ENCODE data around the gene TNRC6B.

DNA sequence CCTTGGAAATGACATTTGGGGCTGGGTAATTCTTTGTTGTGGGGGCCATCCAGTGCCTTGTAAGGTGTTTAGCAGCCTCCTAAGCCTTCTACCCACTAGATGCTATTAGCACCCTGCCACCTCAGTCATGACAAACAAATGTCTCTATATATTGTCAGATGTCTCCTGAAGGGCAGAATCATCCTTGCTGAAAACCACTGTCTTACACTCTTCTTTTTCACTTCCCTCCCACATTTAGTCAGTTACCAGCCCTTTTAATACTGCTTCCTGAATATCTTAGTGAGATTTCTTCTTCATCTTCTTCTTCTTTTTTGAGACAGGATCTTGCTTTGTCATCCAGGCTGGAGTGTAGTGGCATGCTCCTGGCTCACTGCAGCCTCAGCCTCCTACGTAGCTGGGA is 33.1 kb downstream of the TNRC6B start:
- TF ChIP-seq BHLHE40 (IDR thresholded peaks at IDR 0.05; ENCODE audit: borderline replicate concordance) (no peak), HDGF (IDR thresholded peaks at IDR 0.05; ENCODE audit: borderline replicate concordance) (no peak), LEF1 (IDR thresholded peaks at IDR 0.05; ENCODE audit: borderline replicate concordance) (no peak), NFRKB (IDR thresholded peaks at IDR 0.05) (no peak), SP1 (IDR thresholded peaks at IDR 0.05) (no peak), FOXA1 (IDR thresholded peaks at IDR 0.05) (no peak), ZNF384 (IDR thresholded peaks at IDR 0.05) (no peak), ARNT (IDR thresholded peaks at IDR 0.05) (no peak), ELF4 (IDR thresholded peaks at IDR 0.05) (no peak), FOXK2 (IDR thresholded peaks at IDR 0.05) (no peak), SUZ12 (IDR thresholded peaks at IDR 0.05) (no peak), FOXM1 (IDR thresholded peaks at IDR 0.05; ENCODE audit: borderline replicate concordance) (no peak), CTBP1 (IDR thresholded peaks at IDR 0.05; ENCODE audit: borderline replicate concordance) (no peak)
- TF ChIP-seq, protein P1, sequence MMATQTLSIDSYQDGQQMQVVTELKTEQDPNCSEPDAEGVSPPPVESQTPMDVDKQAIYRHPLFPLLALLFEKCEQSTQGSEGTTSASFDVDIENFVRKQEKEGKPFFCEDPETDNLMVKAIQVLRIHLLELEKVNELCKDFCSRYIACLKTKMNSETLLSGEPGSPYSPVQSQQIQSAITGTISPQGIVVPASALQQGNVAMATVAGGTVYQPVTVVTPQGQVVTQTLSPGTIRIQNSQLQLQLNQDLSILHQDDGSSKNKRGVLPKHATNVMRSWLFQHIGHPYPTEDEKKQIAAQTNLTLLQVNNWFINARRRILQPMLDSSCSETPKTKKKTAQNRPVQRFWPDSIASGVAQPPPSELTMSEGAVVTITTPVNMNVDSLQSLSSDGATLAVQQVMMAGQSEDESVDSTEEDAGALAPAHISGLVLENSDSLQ (IDR thresholded peaks at IDR 0.05): no peak

Measured in HEK293T (cell line).